ENCODE measurements around the gene TENM3.

Gene TENM3

GRCh38 chr4:182729516-182729915, 486.3 kb downstream of the TENM3 start:
- Histone ChIP-seq H3K9me2 (ENCODE audit: low read depth, low read length) (no peaks in the 10 kb centered on the region), H3K27ac (ENCODE audit: low read depth, low read length, poor library complexity, severe bottlenecking) (no peak overlapping the region), H3K4me2 (ENCODE audit: low read length) (no peak overlapping the region), H4K20me1 (ENCODE audit: insufficient read depth, low read length) (no peaks in the 10 kb centered on the region), H3K9ac (ENCODE audit: low read length) (no peak overlapping the region), H3K27me3 (ENCODE audit: insufficient read depth, low read length) (no peaks in the 10 kb centered on the region), H3K4me1 (ENCODE audit: insufficient read depth, low read length, severe bottlenecking) (no peaks in the 10 kb centered on the region), H2AFZ (ENCODE audit: low read length) (no peak overlapping the region), H3K4me3 (ENCODE audit: low read depth, low read length, poor library complexity, severe bottlenecking) (no peak overlapping the region), H3F3A (ENCODE audit: insufficient read depth, low read length) (no peaks in the 10 kb centered on the region), H3K9me3 (ENCODE audit: low read length) (no peaks in the 10 kb centered on the region), H3K79me2 (ENCODE audit: insufficient read depth, low read length) (no peaks in the 10 kb centered on the region), H3K36me3 (ENCODE audit: insufficient read depth, low read length) (no peaks in the 10 kb centered on the region)
- TF ChIP-seq CTCF (IDR thresholded peaks at IDR 0.05; ENCODE audit: low read length) (no peak), EZH2 (IDR thresholded peaks at IDR 0.05; ENCODE audit: borderline replicate concordance, low read length) (no peak)

GRCh38 chr4:182730791-182731190, 487.6 kb downstream of the TENM3 start:
- H4K20me1 ChIP-seq (ENCODE audit: insufficient read depth, low read length), result no peaks in the 10 kb centered on the region
- no peaks in the 10 kb centered on the region for H3K27me3 ChIP-seq (ENCODE audit: insufficient read depth, low read length)
- no peaks in the 10 kb centered on the region for H3K79me2 ChIP-seq (ENCODE audit: insufficient read depth, low read length)
- TF ChIP-seq EZH2 (IDR thresholded peaks at IDR 0.05; ENCODE audit: borderline replicate concordance, low read length), result no peak
- H3K9ac ChIP-seq (ENCODE audit: low read length), result no peak overlapping the region
- no peaks in the 10 kb centered on the region for H3K36me3 ChIP-seq (ENCODE audit: insufficient read depth, low read length)
- no peaks in the 10 kb centered on the region for H3F3A ChIP-seq (ENCODE audit: insufficient read depth, low read length)
- H3K4me3 ChIP-seq (ENCODE audit: low read depth, low read length, poor library complexity, severe bottlenecking), result no peak overlapping the region
- H3K4me2 ChIP-seq (ENCODE audit: low read length), result no peak overlapping the region
- H3K9me3 ChIP-seq (ENCODE audit: low read length), result no peaks in the 10 kb centered on the region
- H3K27ac ChIP-seq (ENCODE audit: low read depth, low read length, poor library complexity, severe bottlenecking), result no peak overlapping the region
- H2AFZ ChIP-seq (ENCODE audit: low read length), result no peak overlapping the region
- no peaks in the 10 kb centered on the region for H3K9me2 ChIP-seq (ENCODE audit: low read depth, low read length)
- no peaks in the 10 kb centered on the region for H3K4me1 ChIP-seq (ENCODE audit: insufficient read depth, low read length, severe bottlenecking)

GRCh38 chr4:182736207-182736606, 493.0 kb downstream of the TENM3 start:
- H3K27ac ChIP-seq (ENCODE audit: low read depth, low read length, poor library complexity, severe bottlenecking), result no peak overlapping the region
- H3F3A ChIP-seq (ENCODE audit: insufficient read depth, low read length), result no peaks in the 10 kb centered on the region
- TF ChIP-seq EZH2 (IDR thresholded peaks at IDR 0.05; ENCODE audit: borderline replicate concordance, low read length), result no peak
- TF ChIP-seq CTCF (IDR thresholded peaks at IDR 0.05; ENCODE audit: low read length), result no peak
- no peak overlapping the region for H3K4me3 ChIP-seq (ENCODE audit: low read depth, low read length, poor library complexity, severe bottlenecking)
- no peak overlapping the region for H3K4me2 ChIP-seq (ENCODE audit: low read length)
- no peaks in the 10 kb centered on the region for H3K4me1 ChIP-seq (ENCODE audit: insufficient read depth, low read length, severe bottlenecking)
- no peak overlapping the region for H3K9ac ChIP-seq (ENCODE audit: low read length)
- H3K9me3 ChIP-seq (ENCODE audit: low read length), result no peaks in the 10 kb centered on the region
- H2AFZ ChIP-seq (ENCODE audit: low read length), result no peak overlapping the region
- no peaks in the 10 kb centered on the region for H3K36me3 ChIP-seq (ENCODE audit: insufficient read depth, low read length)
- H4K20me1 ChIP-seq (ENCODE audit: insufficient read depth, low read length), result no peaks in the 10 kb centered on the region
- H3K27me3 ChIP-seq (ENCODE audit: insufficient read depth, low read length), result no peaks in the 10 kb centered on the region
- no peaks in the 10 kb centered on the region for H3K79me2 ChIP-seq (ENCODE audit: insufficient read depth, low read length)
- H3K9me2 ChIP-seq (ENCODE audit: low read depth, low read length), result no peaks in the 10 kb centered on the region

GRCh38 chr4:182738283-182739047, 495.3 kb downstream of the TENM3 start:
- TF ChIP-seq CTCF (IDR thresholded peaks at IDR 0.05; ENCODE audit: low read length), result no peak
- TF ChIP-seq EZH2 (IDR thresholded peaks at IDR 0.05; ENCODE audit: borderline replicate concordance, low read length), result no peak
- Histone ChIP-seq H3K9me3 (ENCODE audit: low read length) (no peaks in the 10 kb centered on the region), H3K9ac (ENCODE audit: low read length) (no peak overlapping the region), H3K4me2 (ENCODE audit: low read length) (no peak overlapping the region), H3K27me3 (ENCODE audit: insufficient read depth, low read length) (no peaks in the 10 kb centered on the region), H4K20me1 (ENCODE audit: insufficient read depth, low read length) (no peaks in the 10 kb centered on the region), H3K4me1 (ENCODE audit: insufficient read depth, low read length, severe bottlenecking) (no peaks in the 10 kb centered on the region), H3K9me2 (ENCODE audit: low read depth, low read length) (no peaks in the 10 kb centered on the region), H3K79me2 (ENCODE audit: insufficient read depth, low read length) (no peaks in the 10 kb centered on the region), H3K4me3 (ENCODE audit: low read depth, low read length, poor library complexity, severe bottlenecking) (no peak overlapping the region), H2AFZ (ENCODE audit: low read length) (no peak overlapping the region), H3K27ac (ENCODE audit: low read depth, low read length, poor library complexity, severe bottlenecking) (no peak overlapping the region), H3F3A (ENCODE audit: insufficient read depth, low read length) (no peaks in the 10 kb centered on the region), H3K36me3 (ENCODE audit: insufficient read depth, low read length) (no peaks in the 10 kb centered on the region)
